GM12865 (cell line): ENCODE data around the gene PICK1.
"Not testable (repeated sequence)": the region's sequence is repeated elsewhere in the genome, so short reads cannot be mapped to it uniquely, and the experiment has no call there.

Experiments
- DNase-seq: peaks from one replicate; pipeline ENCODE4 v3.0.0; 2010; ENCODE audit warnings: low read depth
- H3K4me3 ChIP-seq: 2 replicates; pipeline ENCODE4 v1.5.1; 2011; ENCODE audit warnings: mild to moderate bottlenecking, low read depth, low read length, control low read depth
- CTCF ChIP-seq: IDR thresholded peaks from 2 replicates; pipeline ENCODE4 v1.5.1; 2011; ENCODE audit warnings: low read length, control low read depth, low read depth, inconsistent platforms; ENCODE audit not compliant: insufficient read depth; ENCODE audit errors: missing control alignments

The PICK1 gene

GRCh38 chr22:38075105-38075825 is 18.1 kb downstream of the PICK1 start:
- no peak for DNase-seq
- no peak for TF ChIP-seq CTCF
- no peak overlapping the region for H3K4me3 ChIP-seq

DNA sequence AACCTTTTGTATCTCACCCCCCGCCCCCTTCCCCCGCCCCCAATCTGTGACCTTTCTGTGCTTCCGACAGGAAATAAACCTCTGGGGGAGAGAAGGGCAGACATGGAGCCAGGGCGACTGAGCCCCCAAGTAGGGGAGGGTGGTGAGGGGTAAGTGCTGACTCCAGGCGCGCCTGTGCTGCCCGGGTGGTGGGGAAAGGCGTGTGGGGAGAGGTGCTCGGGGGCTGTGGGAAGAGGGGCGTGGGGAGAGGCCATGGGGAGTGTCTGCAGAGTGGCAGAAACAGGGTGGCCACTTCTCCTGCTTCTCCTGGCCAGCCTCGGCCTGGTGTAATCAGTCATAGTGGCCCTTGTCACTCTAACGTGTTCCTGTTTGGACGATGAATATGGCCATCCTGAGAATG is 18.8 kb downstream of the PICK1 start:
- no peak for TF ChIP-seq CTCF

DNA sequence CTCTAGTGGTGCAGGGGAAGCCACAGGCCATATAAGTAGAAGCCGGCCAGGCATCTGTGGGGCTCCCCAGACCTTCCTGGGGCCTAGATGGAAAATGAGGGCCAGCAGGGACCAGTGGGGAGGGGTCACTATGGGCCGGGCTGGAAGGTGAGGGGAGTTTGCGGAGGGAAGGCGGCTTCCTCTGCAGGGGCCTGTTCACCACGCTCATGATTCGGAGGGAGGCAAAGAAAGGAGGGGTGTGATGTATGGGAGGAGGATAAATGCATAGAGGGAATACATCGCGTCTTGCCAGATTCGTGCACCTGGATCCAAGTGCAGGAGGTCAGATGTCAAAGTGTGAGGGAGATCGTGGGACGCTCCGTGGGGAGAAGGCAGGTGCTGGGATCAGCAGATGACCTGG is 19.9 kb downstream of the PICK1 start:
- no peak for TF ChIP-seq CTCF
- DNase-seq = no peak
- no peak overlapping the region for H3K4me3 ChIP-seq

More for the DNA sequence above, 18.8 kb downstream of the PICK1 start:
- no peak for DNase-seq
- H3K4me3 ChIP-seq = no peak overlapping the region

GRCh38 chr22:38077595-38077994 is 20.4 kb downstream of the PICK1 start:
- no peak overlapping the region for H3K4me3 ChIP-seq
- no peak for TF ChIP-seq CTCF
- DNase-seq = no peak

DNA sequence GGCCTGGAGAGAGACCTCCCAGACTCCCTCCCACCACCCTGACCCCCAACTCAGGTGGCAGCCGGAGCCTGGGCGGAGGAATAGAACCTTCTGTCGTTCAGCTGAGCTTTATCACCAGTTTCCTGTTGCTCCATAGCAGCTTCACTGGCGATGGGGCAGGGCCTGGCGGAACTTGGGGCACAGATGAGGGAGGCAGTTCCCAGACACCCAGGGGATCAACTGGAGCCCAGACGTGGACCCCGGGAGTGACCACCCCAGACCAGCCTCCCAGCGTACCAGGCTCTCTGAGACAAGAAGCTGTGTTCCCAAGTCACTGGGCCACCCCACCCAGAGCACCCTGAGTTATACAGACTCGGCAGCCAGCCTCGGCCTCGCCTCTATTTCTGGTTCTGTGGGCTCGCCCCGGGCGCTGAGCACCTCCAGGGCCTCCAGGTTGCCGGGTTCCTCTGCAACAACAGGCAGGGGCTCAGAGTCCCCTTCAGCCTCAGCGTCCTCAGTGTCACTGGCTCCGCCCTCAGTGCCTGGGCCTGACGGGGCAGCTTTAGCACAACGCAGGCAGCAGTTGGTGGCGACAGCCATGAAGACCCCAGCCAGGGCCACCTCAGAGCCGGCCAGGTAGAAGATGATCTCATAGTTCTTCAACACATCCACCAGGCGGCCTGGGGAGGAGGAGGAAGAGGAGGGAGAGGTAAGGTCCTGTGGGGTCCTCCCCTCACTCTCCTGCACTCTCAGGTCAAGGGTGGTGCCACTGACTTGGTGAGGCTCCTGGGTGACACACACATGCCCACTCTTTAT is 21.0 kb downstream of the PICK1 start:
- no peak for TF ChIP-seq CTCF
- H3K4me3 ChIP-seq = no peak overlapping the region
- no peak for DNase-seq

- not testable (repeated sequence) for DNase-seq, H3K4me3 ChIP-seq
Observed at GRCh38 chr22:38079208-38079607, 22.0 kb downstream of the PICK1 start.

GRCh38 chr22:38079804-38080203 is 22.6 kb downstream of the PICK1 start:
- no peak for DNase-seq
- TF ChIP-seq CTCF = no peak
- H3K4me3 ChIP-seq = no peak overlapping the region
